Ramos (cell line): ENCODE measurements around the gene ZNF687.

Source experiments
- in situ Hi-C: fragments of 300-500 bp; cut with MboI; formaldehyde crosslinking; loops from one replicate; pipeline ENCODE4 v1.14.3; 2022; ENCODE audit warnings: low sequenced_read_pairs; ENCODE audit not compliant: unreplicated experiment

The ZNF687 gene

GRCh38 chr1:151312411-151312810 is 30.3 kb downstream of the ZNF687 start:
- in situ Hi-C loops, result no loop called here

GRCh38 chr1:151312826-151313225 is 30.7 kb downstream of the ZNF687 start:
- in situ Hi-C loops, result no loop called here

GRCh38 chr1:151313501-151313900 is 31.4 kb downstream of the ZNF687 start:
- in situ Hi-C loops, result no loop called here

GRCh38 chr1:151314137-151314875 is 32.2 kb downstream of the ZNF687 start:
- in situ Hi-C loops, result no loop called here

- in situ Hi-C loops, result no loop called here
These were observed 33.6 kb downstream of the ZNF687 start for GRCh38 chr1:151315565-151316235.

- in situ Hi-C loops, result no loop called here
These were observed 36.9 kb downstream of the ZNF687 start for GRCh38 chr1:151318975-151319374.

- in situ Hi-C loops, result no loop called here
These were observed 42.4 kb downstream of the ZNF687 start for GRCh38 chr1:151324390-151324930.

- in situ Hi-C loops, result no loop called here
These were observed 43.1 kb downstream of the ZNF687 start for GRCh38 chr1:151325231-151325630.

- in situ Hi-C loops, result no loop called here
These were observed 43.7 kb downstream of the ZNF687 start for GRCh38 chr1:151325646-151326429.

GRCh38 chr1:151326619-151327222 is 44.6 kb downstream of the ZNF687 start:
- in situ Hi-C loops, result no loop called here

GRCh38 chr1:151327223-151327902 is 45.3 kb downstream of the ZNF687 start, which contains the start of gene PI4KB:
TSS of gene PI4KB (minus strand) at chr1:151327416. CDS start at chr1:151316481, 10,935 bp downstream.
- in situ Hi-C loops, result no loop called here

- in situ Hi-C loops, result no loop called here
These were observed 46.0 kb downstream of the ZNF687 start for GRCh38 chr1:151327903-151328674.

GRCh38 chr1:151334822-151335221 is 52.7 kb downstream of the ZNF687 start:
- in situ Hi-C loops, result no loop called here

GRCh38 chr1:151336556-151336955 is 54.5 kb downstream of the ZNF687 start:
- in situ Hi-C loops, result no loop called here

GRCh38 chr1:151340870-151341754 is 59.0 kb downstream of the ZNF687 start:
- in situ Hi-C loops, result no loop called here
